ENCODE results near the gene ANTXR1.

Gene ANTXR1

DNA sequence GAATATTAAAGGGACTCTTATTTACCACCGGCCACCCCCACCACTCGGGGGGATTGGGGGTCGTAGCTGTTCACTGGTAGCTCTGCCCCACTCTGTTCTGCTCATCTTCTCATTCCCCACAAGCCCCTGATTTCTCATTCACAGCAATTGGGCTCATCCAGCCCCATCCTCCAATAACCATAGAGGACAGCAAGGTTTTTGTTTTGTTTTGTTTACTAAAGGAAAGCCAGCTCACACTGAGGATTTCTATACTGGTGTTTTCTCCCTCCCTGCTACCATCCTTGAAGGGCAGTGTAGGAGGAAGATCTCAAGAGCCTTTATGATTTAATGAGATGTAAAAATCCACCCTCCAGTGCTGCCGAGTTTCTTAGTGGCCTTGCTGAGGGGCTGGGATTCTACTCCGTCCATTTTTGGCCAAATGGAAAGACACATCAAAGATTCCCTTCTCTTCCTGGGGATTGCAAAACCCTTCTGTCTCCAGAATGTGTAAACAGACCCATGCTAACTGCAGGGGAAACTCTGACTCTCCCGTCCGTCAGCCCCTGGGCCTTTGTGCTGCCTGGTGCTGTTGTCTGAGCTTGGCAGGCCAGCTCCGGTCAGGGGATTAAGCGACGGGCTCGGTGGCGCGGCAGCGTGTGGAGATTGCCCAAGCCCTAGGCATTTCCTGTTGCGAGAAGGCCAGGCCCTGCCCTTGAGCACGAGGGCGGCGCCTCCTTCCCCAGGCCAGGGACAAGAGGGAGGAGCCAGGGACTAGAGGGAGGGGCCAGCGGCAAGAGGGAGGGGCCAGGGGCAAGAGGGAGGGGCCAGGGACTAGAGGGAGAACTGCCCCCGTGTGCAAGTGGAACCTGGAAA, 165.0 kb downstream of the ANTXR1 start:
- TF ChIP-seq ARNTL (CRISPR knock-in tag; IDR thresholded peaks at IDR 0.05; ENCODE audit: borderline replicate concordance, low read depth) (no peak), TOX (CRISPR knock-in tag; IDR thresholded peaks at IDR 0.05; ENCODE audit: borderline replicate concordance) (no peak), ESRRG (CRISPR knock-in tag; IDR thresholded peaks at IDR 0.05) (no peak), RARB (CRISPR knock-in tag; IDR thresholded peaks at IDR 0.05) (no peak), ZFP3 (CRISPR knock-in tag; IDR thresholded peaks at IDR 0.05) (no peak), ZFP30 (CRISPR knock-in tag; IDR thresholded peaks at IDR 0.05) (no peak), ZC3H10 (CRISPR knock-in tag; IDR thresholded peaks at IDR 0.05) (no peak), OSR1 (CRISPR knock-in tag; IDR thresholded peaks at IDR 0.05) (no peak), SNAI2 (CRISPR knock-in tag; IDR thresholded peaks at IDR 0.05) (no peak), GLIS3 (CRISPR knock-in tag; IDR thresholded peaks at IDR 0.05) (no peak), BACH2 (CRISPR knock-in tag; IDR thresholded peaks at IDR 0.05; ENCODE audit: borderline replicate concordance) (no peak), ZNF8 (CRISPR knock-in tag; IDR thresholded peaks at IDR 0.05) (no peak), CSDC2 (CRISPR knock-in tag; IDR thresholded peaks at IDR 0.05) (no peak)
- TF ChIP-seq, protein P1, sequence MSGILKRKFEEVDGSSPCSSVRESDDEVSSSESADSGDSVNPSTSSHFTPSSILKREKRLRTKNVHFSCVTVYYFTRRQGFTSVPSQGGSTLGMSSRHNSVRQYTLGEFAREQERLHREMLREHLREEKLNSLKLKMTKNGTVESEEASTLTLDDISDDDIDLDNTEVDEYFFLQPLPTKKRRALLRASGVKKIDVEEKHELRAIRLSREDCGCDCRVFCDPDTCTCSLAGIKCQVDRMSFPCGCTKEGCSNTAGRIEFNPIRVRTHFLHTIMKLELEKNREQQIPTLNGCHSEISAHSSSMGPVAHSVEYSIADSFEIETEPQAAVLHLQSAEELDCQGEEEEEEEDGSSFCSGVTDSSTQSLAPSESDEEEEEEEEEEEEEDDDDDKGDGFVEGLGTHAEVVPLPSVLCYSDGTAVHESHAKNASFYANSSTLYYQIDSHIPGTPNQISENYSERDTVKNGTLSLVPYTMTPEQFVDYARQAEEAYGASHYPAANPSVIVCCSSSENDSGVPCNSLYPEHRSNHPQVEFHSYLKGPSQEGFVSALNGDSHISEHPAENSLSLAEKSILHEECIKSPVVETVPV (CRISPR knock-in tag; IDR thresholded peaks at IDR 0.05) = no peak
- TF ChIP-seq, protein P2, sequence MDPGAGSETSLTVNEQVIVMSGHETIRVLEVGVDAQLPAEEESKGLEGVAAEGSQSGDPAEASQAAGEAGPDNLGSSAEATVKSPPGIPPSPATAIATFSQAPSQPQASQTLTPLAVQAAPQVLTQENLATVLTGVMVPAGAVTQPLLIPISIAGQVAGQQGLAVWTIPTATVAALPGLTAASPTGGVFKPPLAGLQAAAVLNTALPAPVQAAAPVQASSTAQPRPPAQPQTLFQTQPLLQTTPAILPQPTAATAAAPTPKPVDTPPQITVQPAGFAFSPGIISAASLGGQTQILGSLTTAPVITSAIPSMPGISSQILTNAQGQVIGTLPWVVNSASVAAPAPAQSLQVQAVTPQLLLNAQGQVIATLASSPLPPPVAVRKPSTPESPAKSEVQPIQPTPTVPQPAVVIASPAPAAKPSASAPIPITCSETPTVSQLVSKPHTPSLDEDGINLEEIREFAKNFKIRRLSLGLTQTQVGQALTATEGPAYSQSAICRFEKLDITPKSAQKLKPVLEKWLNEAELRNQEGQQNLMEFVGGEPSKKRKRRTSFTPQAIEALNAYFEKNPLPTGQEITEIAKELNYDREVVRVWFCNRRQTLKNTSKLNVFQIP (CRISPR knock-in tag; IDR thresholded peaks at IDR 0.05; ENCODE audit: borderline replicate concordance, low read depth) = no peak
- TF ChIP-seq, protein P3, sequence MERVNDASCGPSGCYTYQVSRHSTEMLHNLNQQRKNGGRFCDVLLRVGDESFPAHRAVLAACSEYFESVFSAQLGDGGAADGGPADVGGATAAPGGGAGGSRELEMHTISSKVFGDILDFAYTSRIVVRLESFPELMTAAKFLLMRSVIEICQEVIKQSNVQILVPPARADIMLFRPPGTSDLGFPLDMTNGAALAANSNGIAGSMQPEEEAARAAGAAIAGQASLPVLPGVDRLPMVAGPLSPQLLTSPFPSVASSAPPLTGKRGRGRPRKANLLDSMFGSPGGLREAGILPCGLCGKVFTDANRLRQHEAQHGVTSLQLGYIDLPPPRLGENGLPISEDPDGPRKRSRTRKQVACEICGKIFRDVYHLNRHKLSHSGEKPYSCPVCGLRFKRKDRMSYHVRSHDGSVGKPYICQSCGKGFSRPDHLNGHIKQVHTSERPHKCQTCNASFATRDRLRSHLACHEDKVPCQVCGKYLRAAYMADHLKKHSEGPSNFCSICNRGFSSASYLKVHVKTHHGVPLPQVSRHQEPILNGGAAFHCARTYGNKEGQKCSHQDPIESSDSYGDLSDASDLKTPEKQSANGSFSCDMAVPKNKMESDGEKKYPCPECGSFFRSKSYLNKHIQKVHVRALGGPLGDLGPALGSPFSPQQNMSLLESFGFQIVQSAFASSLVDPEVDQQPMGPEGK (CRISPR knock-in tag; IDR thresholded peaks at IDR 0.05; ENCODE audit: borderline replicate concordance) = no peak
- TF ChIP-seq, protein P4, sequence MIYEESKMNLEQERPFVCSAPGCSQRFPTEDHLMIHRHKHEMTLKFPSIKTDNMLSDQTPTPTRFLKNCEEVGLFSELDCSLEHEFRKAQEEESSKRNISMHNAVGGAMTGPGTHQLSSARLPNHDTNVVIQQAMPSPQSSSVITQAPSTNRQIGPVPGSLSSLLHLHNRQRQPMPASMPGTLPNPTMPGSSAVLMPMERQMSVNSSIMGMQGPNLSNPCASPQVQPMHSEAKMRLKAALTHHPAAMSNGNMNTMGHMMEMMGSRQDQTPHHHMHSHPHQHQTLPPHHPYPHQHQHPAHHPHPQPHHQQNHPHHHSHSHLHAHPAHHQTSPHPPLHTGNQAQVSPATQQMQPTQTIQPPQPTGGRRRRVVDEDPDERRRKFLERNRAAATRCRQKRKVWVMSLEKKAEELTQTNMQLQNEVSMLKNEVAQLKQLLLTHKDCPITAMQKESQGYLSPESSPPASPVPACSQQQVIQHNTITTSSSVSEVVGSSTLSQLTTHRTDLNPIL (CRISPR knock-in tag; IDR thresholded peaks at IDR 0.05; ENCODE audit: low read depth) = no peak
- TF ChIP-seq, protein P5, sequence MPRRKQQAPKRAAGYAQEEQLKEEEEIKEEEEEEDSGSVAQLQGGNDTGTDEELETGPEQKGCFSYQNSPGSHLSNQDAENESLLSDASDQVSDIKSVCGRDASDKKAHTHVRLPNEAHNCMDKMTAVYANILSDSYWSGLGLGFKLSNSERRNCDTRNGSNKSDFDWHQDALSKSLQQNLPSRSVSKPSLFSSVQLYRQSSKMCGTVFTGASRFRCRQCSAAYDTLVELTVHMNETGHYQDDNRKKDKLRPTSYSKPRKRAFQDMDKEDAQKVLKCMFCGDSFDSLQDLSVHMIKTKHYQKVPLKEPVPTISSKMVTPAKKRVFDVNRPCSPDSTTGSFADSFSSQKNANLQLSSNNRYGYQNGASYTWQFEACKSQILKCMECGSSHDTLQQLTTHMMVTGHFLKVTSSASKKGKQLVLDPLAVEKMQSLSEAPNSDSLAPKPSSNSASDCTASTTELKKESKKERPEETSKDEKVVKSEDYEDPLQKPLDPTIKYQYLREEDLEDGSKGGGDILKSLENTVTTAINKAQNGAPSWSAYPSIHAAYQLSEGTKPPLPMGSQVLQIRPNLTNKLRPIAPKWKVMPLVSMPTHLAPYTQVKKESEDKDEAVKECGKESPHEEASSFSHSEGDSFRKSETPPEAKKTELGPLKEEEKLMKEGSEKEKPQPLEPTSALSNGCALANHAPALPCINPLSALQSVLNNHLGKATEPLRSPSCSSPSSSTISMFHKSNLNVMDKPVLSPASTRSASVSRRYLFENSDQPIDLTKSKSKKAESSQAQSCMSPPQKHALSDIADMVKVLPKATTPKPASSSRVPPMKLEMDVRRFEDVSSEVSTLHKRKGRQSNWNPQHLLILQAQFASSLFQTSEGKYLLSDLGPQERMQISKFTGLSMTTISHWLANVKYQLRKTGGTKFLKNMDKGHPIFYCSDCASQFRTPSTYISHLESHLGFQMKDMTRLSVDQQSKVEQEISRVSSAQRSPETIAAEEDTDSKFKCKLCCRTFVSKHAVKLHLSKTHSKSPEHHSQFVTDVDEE (CRISPR knock-in tag; IDR thresholded peaks at IDR 0.05) = no peak

DNA sequence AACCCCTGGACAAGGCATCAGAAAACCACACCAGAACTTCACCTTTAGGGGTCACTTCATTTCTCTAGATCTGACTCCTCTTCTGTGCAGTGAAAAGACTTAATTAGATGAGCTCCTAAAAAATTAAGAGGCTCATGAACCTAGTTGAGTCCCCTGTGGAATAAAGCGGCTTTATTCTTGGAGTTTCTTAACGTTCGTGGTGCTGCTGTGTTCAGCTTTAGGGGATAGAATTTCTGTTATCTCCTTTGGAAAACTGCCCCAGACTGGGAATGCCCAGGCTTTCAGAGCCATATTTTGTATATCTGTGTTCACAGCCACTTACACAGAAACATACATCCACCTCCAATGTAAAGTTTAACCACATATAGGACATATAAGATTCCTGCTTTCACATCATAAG, 165.8 kb downstream of the ANTXR1 start:
- no peak for ATAC-seq
- TF ChIP-seq, protein P2 (CRISPR knock-in tag; IDR thresholded peaks at IDR 0.05; ENCODE audit: borderline replicate concordance, low read depth) = no peak
- TF ChIP-seq OSR1 (CRISPR knock-in tag; IDR thresholded peaks at IDR 0.05) = no peak
- TF ChIP-seq CSDC2 (CRISPR knock-in tag; IDR thresholded peaks at IDR 0.05) = no peak
- no peak for TF ChIP-seq GLIS3 (CRISPR knock-in tag; IDR thresholded peaks at IDR 0.05)
- no peak for TF ChIP-seq ZC3H10 (CRISPR knock-in tag; IDR thresholded peaks at IDR 0.05)
- no peak for TF ChIP-seq ZNF70 (CRISPR knock-in tag; IDR thresholded peaks at IDR 0.05)
- TF ChIP-seq, protein P4 (CRISPR knock-in tag; IDR thresholded peaks at IDR 0.05; ENCODE audit: low read depth) = no peak
- no peak for TF ChIP-seq ARNTL (CRISPR knock-in tag; IDR thresholded peaks at IDR 0.05; ENCODE audit: borderline replicate concordance, low read depth)
- TF ChIP-seq TOX (CRISPR knock-in tag; IDR thresholded peaks at IDR 0.05; ENCODE audit: borderline replicate concordance) = no peak
- TF ChIP-seq PPARA (CRISPR knock-in tag; IDR thresholded peaks at IDR 0.05; ENCODE audit: borderline replicate concordance) = no peak

More for the DNA sequence above, 165.0 kb downstream of the ANTXR1 start:
- ATAC-seq = peak; percentile 30
